GM23248 (cell line): ENCODE results near the gene KCNE1.

Experiments used
- EZH2 ChIP-seq: fragments of 200-600 bp; sonication (generic); IDR thresholded peaks from 2 replicates; pipeline ENCODE4 v1.6.1; 2018; ENCODE audit warnings: antibody characterized with exemption, mild to moderate bottlenecking; ENCODE audit not compliant: insufficient read depth, poor library complexity, severe bottlenecking
- EZH2phosphoT487 ChIP-seq: fragments of 200-600 bp; sonication (generic); IDR thresholded peaks from 2 replicates; pipeline ENCODE4 v1.6.1; 2018; ENCODE audit warnings: antibody characterized with exemption, moderate library complexity, mild to moderate bottlenecking, low read depth; ENCODE audit not compliant: insufficient read depth

DNA sequence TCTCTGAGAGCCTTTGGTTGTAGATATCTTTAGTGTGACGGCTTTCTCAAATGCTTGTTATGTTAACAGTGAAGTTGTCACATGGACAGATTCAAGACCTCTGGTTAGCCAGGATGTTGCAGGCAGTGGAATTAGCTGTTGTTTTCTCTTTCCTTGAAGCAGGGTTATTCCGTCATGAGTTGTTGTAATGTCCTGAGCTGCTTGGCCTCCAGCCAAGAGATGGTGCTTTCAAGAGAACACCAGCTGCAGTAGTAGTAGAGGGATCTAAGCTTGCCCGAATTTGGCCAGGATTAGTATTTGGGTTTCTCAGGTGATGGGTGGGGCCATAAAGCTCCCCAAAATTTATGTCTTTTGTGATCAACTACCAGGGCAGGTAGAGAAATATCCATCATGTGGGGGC is 13.4 kb downstream of the KCNE1 start:
- TF ChIP-seq EZH2 = no peak
- TF ChIP-seq EZH2phosphoT487 = no peak
